Activated CD8-positive, alpha-beta T cell treated with anti-CD3 and anti-CD28 coated beads, Interleukin-2, amount 10 ng/mL, durations not matched to agents 7 days and 5 days (primary cell): ENCODE results near the gene EYS. TPM values are rescaled to one million over a fixed set of nuclear protein-coding genes. Genes with fewer than 3 reads are reported as not detected.

Experiments
- ATAC-seq: fragments of 150-1000 bp; cut with Tn5 transposase; one replicate; pipeline ENCODE4 v1.10.0; 2021; ENCODE audit warnings: moderate library complexity
- CTCF ChIA-PET: fragments of 350-600 bp; sonication (Branson Sonifier 250); formaldehyde crosslinking; loops from one replicate; lab custom pipeline; 2021; ENCODE audit warnings: antibody characterized with exemption; lab: Charles Lee
- POLR2A ChIA-PET: fragments of 350-600 bp; sonication (Branson Sonifier 250); formaldehyde crosslinking; loops from one replicate; lab custom pipeline; 2021; ENCODE audit warnings: antibody characterized with exemption; lab: Charles Lee
- DNase-seq: peaks from one replicate; pipeline ENCODE4 v3.0.0-alpha.2; 2020
- H3K27ac Mint-ChIP-seq: one replicate; pipeline ENCODE4 v1.8.0; 2021; ENCODE audit warnings: mild to moderate bottlenecking, mixed read lengths
- H3K27me3 Mint-ChIP-seq: one replicate; pipeline ENCODE4 v1.8.0; 2021; ENCODE audit warnings: low read depth, mixed read lengths
- H3K36me3 Mint-ChIP-seq: one replicate; pipeline ENCODE4 v1.8.0; 2021; ENCODE audit warnings: low read depth, mixed read lengths
- H3K4me1 Mint-ChIP-seq: one replicate; pipeline ENCODE4 v1.8.0; 2021; ENCODE audit warnings: low read depth, mixed read lengths
- H3K4me3 Mint-ChIP-seq: one replicate; pipeline ENCODE4 v1.8.0; 2021; ENCODE audit warnings: mild to moderate bottlenecking, mixed read lengths
- H3K9me3 Mint-ChIP-seq: one replicate; pipeline ENCODE4 v1.8.0; 2022; ENCODE audit warnings: mixed read lengths; ENCODE audit not compliant: insufficient read depth
- total RNA-seq, 2 experiments: library from RNA; stranded (reverse); gene quantifications; one replicate each; pipeline ENCODE4 v1.2.3, GENCODE V29; 2021

Gene EYS
- total RNA-seq, 2 experiments from 2014 or later: not detected

DNA sequence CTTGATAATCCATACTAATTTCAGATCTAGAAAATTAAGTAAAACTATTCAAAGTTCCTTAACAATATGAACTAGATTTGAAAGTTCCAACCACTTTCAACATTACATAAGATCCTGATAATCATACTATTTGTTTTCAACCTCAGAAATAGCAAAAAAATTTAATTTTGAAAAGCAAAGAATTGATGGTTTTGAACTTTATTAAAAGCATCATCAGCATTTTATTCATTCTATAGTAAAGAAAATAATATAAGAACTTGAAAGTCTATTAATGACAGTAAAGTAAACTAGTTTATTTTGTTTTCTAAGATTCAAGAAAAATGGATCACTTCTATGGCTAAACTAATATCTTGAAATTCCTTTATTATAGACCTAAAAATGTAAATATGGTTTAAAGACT is 26.8 kb downstream of the EYS start:
- H3K36me3 Mint-ChIP-seq: no peaks in the 10 kb centered on the region
- H3K4me1 Mint-ChIP-seq: no peaks in the 10 kb centered on the region
- no peak for DNase-seq
- ChIA-PET POLR2A (no interaction called here), CTCF (no interaction called here)
- no peaks in the 10 kb centered on the region for H3K27me3 Mint-ChIP-seq
- H3K27ac Mint-ChIP-seq: no peak overlapping the region
- ATAC-seq: no peak
- no peak overlapping the region for H3K4me3 Mint-ChIP-seq
- H3K9me3 Mint-ChIP-seq: peaks cover 12% of the 10 kb centered on the region

DNA sequence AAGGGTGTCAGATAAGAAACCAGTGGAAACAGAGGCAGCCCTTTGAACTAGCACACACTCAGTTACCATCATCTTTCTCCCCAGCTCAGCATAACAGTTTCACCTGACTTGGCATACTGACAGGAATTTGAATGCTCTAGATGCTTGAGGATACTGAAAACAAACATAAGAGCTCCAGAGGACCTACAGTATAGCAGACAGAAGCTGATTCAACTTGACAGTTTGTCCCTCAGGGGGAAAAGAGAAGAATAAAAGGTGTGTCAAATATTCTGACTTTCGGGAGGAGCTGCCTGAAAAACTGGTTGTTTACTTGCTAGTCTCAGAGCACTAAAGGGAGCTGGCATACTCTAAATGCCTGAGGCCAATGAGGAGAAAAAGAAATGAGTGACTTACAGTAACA is 35.1 kb downstream of the EYS start:
- ChIA-PET POLR2A (no interaction called here), CTCF (no interaction called here)
- H3K27ac Mint-ChIP-seq: no peak overlapping the region
- H3K4me3 Mint-ChIP-seq: no peak overlapping the region
- DNase-seq: no peak
- H3K27me3 Mint-ChIP-seq: no peaks in the 10 kb centered on the region
- H3K4me1 Mint-ChIP-seq: no peaks in the 10 kb centered on the region
- peaks cover 13% of the 10 kb centered on the region for H3K9me3 Mint-ChIP-seq
- ATAC-seq: no peak
- no peaks in the 10 kb centered on the region for H3K36me3 Mint-ChIP-seq

DNA sequence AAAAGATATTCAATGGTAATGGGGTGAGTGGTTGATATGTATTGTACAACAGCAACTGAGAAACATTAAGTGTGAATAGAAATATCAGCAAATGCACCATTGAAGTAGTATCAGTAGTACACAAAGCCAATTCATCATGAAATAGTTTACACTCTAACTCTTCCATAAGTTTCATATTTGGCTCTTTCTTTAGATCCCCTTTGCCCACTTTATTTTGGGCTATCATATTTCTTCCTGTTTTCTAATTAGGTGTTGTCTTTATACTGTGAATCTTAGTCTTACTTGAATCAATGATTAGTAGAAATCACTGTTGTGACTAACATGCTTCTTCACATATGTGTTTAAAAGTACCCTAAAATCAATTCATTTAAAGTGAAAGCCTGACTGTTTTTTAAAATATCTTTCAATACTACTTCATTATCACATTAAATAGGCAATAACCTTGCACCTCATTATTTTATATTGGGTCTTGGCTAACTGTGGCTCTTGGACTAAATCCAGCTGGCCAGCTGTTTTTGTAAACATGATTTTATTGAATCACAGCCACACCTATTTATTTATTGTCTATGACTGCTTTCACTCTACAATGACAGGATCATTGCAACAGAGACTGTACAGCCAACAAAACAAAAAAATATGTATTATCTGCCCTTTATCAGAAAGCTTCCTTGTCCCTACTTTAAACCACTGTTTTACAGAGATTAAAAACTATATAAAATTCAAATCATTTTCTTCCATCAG is 38.9 kb downstream of the EYS start:
- Mint-ChIP-seq H3K27me3 (no peaks in the 10 kb centered on the region), H3K9me3 (peaks cover 7% of the 10 kb centered on the region), H3K27ac (no peak overlapping the region), H3K4me3 (no peak overlapping the region), H3K4me1 (no peaks in the 10 kb centered on the region), H3K36me3 (no peaks in the 10 kb centered on the region)
- POLR2A ChIA-PET: no interaction called here
- DNase-seq (no peak), ATAC-seq (no peak)
- CTCF ChIA-PET: no interaction called here

DNA sequence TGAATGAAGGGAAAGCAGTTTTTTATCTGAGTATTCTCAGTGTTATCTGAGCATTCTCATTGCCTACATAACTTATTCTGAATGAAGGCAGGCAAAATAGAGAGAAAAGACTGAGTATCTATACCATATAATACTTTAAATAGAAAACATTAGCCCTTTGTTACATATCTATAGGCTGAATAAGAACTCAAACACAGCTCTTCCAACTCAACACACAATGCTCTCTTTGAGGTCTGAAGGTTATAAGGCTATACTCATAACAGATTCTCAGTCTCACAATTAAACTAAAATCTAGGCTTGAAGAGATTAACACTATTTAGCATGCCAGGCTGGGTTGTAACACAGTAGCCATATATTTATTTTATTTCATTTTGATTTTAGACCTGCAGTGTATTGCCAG is 56.9 kb downstream of the EYS start:
- no peak overlapping the region for H3K27ac Mint-ChIP-seq
- H3K27me3 Mint-ChIP-seq: no peaks in the 10 kb centered on the region
- no peak for ATAC-seq
- ChIA-PET POLR2A (no interaction called here), CTCF (no interaction called here)
- H3K36me3 Mint-ChIP-seq: no peaks in the 10 kb centered on the region
- DNase-seq: no peak
- peaks cover 13% of the 10 kb centered on the region for H3K9me3 Mint-ChIP-seq
- no peaks in the 10 kb centered on the region for H3K4me1 Mint-ChIP-seq
- H3K4me3 Mint-ChIP-seq: no peak overlapping the region

DNA sequence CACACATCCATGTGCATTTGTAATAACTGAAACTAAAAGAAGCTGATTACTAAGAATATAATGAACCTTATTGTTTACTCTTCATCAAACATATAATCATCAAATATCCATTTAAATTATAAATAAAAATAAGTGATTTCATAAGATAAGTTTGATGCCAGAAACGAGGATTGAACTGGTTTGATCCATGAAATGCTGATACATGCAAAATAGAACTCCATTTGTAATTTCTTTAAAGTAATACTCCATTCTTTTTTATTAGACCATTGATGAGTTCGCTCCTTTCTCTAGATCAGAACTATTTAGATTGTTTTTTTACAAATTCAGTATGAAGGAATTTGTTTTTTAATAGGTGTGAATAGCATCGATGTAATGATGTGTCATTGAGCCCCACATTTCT is 57.6 kb downstream of the EYS start:
- POLR2A ChIA-PET: no interaction called here

DNA sequence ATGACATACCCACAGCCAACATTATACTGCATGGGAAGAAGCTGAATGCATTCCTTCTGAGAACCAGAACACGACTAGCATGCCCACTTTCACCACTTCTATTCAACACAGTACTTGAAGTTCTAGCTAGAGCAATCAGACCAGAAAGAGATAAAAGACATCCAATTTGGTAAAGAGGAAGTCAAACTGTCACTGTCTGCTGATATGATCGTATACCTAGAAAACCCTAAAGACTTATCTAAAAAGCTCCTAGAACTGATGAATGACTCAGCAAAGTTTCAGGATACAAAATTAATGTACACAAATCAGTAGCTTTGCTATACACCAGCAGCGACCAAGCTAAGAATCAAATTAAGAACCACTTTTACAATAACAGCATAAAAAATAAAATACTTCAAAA is 60.5 kb downstream of the EYS start:
- H3K27ac Mint-ChIP-seq: no peak overlapping the region
- DNase-seq: no peak
- H3K9me3 Mint-ChIP-seq: peaks cover 13% of the 10 kb centered on the region

More for the DNA sequence above, 57.6 kb downstream of the EYS start:
- no peak overlapping the region for H3K27ac Mint-ChIP-seq
- no peaks in the 10 kb centered on the region for H3K27me3 Mint-ChIP-seq
- H3K4me3 Mint-ChIP-seq: no peak overlapping the region
- H3K4me1 Mint-ChIP-seq: no peaks in the 10 kb centered on the region
- CTCF ChIA-PET: no interaction called here
- H3K36me3 Mint-ChIP-seq: no peaks in the 10 kb centered on the region
- H3K9me3 Mint-ChIP-seq: peaks cover 13% of the 10 kb centered on the region
- DNase-seq (no peak), ATAC-seq (no peak)

DNA sequence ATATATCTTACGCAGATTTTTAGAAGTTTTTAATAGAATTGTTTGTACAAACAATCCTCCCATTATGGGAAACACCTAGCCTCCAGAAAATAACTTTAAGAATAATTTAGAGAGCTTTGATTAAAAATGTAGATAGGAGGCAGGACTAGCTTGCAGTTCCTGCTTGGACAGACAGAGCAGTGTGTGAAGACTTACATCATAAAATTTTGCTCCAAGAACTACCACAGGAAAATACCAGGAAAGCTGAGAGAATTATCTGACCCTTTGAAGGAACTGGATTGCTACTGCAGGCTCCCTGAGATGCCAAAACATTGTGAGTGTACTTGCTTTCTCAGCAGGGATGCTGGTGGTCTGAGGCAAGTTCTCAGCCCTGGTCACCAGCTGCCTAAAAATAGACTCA is 64.2 kb downstream of the EYS start:
- ChIA-PET CTCF (no interaction called here), POLR2A (no interaction called here)
- Mint-ChIP-seq H3K4me3 (no peak overlapping the region), H3K36me3 (no peaks in the 10 kb centered on the region), H3K27ac (no peak overlapping the region), H3K27me3 (no peaks in the 10 kb centered on the region), H3K4me1 (no peaks in the 10 kb centered on the region), H3K9me3 (peaks cover 17% of the 10 kb centered on the region)
- DNase-seq (no peak), ATAC-seq (no peak)

More for the DNA sequence above, 60.5 kb downstream of the EYS start:
- no peaks in the 10 kb centered on the region for H3K36me3 Mint-ChIP-seq
- no peak overlapping the region for H3K4me3 Mint-ChIP-seq
- H3K4me1 Mint-ChIP-seq: no peaks in the 10 kb centered on the region
- POLR2A ChIA-PET: no interaction called here
- no peaks in the 10 kb centered on the region for H3K27me3 Mint-ChIP-seq
- CTCF ChIA-PET: no interaction called here
- no peak for ATAC-seq

DNA sequence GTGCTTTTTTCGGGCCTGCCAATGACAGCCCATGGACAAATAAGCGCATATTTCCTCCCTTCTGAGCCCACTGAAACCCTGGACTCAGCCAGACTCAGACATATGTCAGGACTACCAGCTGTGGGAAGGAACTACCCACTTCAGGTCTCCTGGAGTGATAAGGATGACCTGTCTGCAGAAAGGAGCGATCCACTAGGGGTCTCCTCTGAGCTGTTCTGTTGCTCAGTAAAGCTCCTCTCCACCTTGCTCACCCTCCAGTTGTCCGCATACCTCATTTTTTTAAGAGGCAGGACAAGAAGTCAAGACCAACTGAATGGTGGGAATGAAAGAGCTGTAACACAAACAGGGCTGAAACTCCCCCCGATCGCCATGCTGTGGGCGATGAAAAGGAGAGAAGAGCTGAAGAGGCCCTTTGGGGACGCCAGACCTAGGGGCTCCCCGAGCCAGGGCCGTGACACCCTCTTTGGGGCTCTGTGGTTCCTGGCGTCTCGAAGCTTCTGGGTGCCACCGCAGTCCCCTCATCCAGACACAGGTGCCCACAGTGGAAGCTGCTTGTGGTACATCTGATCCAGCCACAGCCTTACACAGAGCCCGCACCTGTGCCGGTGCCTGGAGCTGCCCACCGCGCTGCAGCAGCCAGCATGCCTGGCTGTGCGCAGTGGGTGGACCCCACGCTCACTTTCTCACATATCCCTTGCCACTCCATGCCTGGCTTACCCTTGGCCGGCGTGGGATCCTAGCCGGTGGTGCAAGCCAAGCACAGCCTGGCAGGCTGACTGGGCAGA is 68.8 kb downstream of the EYS start:
- Mint-ChIP-seq H3K4me1 (no peaks in the 10 kb centered on the region), H3K9me3 (peaks cover 3% of the 10 kb centered on the region), H3K27ac (no peak overlapping the region), H3K27me3 (no peaks in the 10 kb centered on the region), H3K4me3 (no peak overlapping the region), H3K36me3 (no peaks in the 10 kb centered on the region)
- ChIA-PET POLR2A (interaction anchor here (0.5 kb wide), 1 partner anchor 146 kb away, joined by 3 read pairs; no protein-coding TSS in a partner anchor), CTCF (no interaction called here)
- ATAC-seq: no peak
- no peak for DNase-seq

DNA sequence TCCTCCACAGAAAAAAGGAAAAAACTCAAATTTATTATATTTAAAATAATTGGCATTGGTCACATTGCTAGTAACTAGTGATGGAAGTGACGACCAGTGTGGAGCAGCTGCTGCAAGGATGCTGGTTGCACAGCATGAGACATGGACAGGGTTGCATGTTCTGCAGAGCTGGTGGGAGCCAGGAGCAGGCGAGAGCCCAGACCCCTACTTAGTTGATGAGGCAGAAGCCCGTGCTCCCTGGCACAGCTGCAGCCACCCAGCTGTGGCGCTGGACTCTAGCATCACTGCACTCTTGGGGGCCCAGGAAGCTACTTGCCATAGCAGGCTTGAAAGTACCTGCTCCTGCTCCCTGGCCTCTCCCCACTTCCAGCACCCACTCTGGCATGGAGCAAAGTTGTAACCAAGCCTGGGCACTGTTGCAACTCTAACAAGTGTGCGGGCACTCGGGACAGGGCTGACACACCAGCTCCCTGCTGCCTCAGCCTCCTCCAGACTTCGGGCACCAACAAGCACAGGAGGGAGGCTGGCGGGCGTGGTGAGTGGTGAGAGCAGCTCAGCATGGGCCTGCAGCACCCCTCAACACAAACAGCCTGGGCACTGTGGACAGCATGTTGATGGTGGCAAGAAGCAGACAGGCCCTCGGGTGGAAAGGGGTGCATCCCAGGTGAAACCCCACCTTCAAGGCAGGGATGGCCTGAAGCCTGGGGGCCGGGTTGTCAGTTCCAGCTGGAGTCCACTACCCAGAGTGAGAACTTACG is 69.6 kb downstream of the EYS start:
- Mint-ChIP-seq H3K4me3 (no peak overlapping the region), H3K9me3 (peaks cover 3% of the 10 kb centered on the region), H3K36me3 (no peaks in the 10 kb centered on the region), H3K27ac (no peak overlapping the region), H3K27me3 (no peaks in the 10 kb centered on the region), H3K4me1 (no peaks in the 10 kb centered on the region)
- CTCF ChIA-PET: no interaction called here
- DNase-seq (no peak), ATAC-seq (no peak)
- POLR2A ChIA-PET: interaction anchor here (0.5 kb wide), 1 partner anchor 146 kb away, joined by 3 read pairs; no protein-coding TSS in a partner anchor

DNA sequence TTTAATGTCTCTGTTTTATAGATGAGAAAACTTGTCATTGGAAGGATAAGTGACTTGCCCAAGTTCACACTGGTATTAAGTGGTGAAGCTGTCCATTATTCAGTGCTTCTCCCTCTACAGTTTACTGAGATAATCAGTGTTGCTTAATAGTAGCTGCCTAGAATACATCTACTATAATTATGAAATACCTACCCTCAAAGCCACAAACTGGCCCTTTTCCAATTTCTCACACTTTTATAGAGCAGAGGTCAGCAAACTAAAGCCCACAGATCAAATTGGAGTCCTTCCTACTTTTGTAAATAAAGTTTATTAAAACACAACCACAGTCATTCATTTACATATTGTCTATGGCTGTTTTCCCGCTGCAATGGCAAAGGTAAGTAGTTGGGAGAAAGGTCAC is 73.5 kb downstream of the EYS start:
- no peak for DNase-seq
- ChIA-PET CTCF (no interaction called here), POLR2A (no interaction called here)
- Mint-ChIP-seq H3K9me3 (peaks cover 10% of the 10 kb centered on the region), H3K36me3 (no peaks in the 10 kb centered on the region), H3K27ac (no peak overlapping the region), H3K4me1 (no peaks in the 10 kb centered on the region), H3K27me3 (no peaks in the 10 kb centered on the region), H3K4me3 (no peak overlapping the region)
- no peak for ATAC-seq

DNA sequence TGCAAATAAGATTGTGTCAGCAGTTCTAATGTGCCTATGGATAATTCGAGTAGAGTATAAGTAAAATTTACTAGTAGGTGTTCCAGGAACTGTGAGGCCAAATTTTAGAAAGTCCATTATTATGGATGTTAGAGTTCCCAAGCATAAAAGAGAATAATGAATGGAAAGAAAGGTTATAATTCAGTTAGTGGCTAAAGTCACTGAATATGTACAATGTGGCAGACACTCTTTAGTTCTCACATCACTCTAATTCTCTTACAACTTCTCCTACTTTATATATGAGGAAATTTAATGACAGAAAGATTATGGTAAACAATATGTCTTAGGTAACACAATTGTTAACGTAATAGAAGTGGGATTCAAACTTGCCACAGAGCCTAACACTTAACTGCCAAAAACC is 75.3 kb downstream of the EYS start:
- H3K4me3 Mint-ChIP-seq: no peak overlapping the region
- H3K27me3 Mint-ChIP-seq: no peaks in the 10 kb centered on the region
- H3K36me3 Mint-ChIP-seq: no peaks in the 10 kb centered on the region
- no peak overlapping the region for H3K27ac Mint-ChIP-seq
- DNase-seq (no peak), ATAC-seq (no peak)
- H3K4me1 Mint-ChIP-seq: no peaks in the 10 kb centered on the region
- ChIA-PET CTCF (no interaction called here), POLR2A (no interaction called here)
- H3K9me3 Mint-ChIP-seq: peaks cover 13% of the 10 kb centered on the region
